ENCODE data around the gene KITLG.

- TF ChIP-seq CTCF (conservative IDR thresholded peaks at IDR 0.05 in 1 of 2, IDR thresholded peaks at IDR 0.05 in 1 of 2; ENCODE audit: extremely low read depth in 1 of 2, insufficient read depth in 1 of 2, low read depth in 1 of 2, low read length in 2 of 2): no peak
- no peak for TF ChIP-seq EZH2 (IDR thresholded peaks at IDR 0.05; ENCODE audit: borderline replicate concordance, low read length)
These were observed 18.1 kb downstream of the KITLG start for GRCh38 chr12:88562151-88562550.

Measured in mammary epithelial cell (primary cell).